Measurements from ENCODE around the gene CCDC110.

The CCDC110 gene

GRCh38 chr4:185412412-185412811 lies 59.1 kb downstream of the CCDC110 start:
- no peak for DNase-seq

GRCh38 chr4:185411849-185412248 lies 59.7 kb downstream of the CCDC110 start:
- no peak for DNase-seq

- no peak for DNase-seq
Measured at GRCh38 chr4:185408432-185408831, 63.1 kb downstream of the CCDC110 start.

- DNase-seq: no peak
Measured at GRCh38 chr4:185405296-185405999, 66.1 kb downstream of the CCDC110 start.

- DNase-seq: peak; percentile 68
Measured at GRCh38 chr4:185404031-185404430, 67.5 kb downstream of the CCDC110 start.

- no peak for DNase-seq
Measured at GRCh38 chr4:185399466-185399865, 72.1 kb downstream of the CCDC110 start.

- no peak for DNase-seq
Measured at GRCh38 chr4:185398618-185399017, 72.9 kb downstream of the CCDC110 start.

DNA sequence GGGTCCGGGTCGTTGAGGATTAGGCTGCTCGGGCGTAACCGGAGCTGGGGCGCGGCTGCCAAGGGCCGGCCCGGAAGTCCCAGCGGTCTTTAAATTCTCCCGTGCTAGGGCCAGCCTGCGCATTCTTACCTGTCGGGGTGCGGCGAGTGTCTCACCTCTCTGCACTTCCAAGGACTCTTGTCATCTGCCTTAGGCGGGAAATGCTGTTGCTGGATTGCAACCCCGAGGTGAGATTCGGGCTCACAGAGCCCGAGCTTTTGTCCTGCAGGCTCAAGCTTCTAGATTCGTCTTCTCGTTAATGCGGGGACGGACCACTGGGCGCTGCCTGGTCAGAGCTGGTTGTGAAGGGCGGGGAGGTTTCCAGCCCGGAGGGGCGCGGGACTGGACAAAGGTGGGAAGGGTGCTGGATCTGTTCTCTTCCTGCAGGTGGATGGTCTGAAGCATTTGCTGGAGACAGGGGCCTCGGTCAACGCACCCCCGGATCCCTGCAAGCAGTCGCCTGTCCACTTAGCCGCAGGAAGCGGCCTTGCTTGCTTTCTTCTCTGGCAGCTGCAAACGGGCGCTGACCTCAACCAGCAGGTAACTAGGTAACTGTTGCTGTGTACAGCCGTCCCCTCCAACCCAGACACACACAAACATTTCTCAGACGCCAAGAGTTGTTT lies 74.7 kb downstream of the CCDC110 start, which contains the start of gene ANKRD37:
Gene ANKRD37, plus strand, starts transcription at position 118 of the 662 bp plus-strand sequence. Its CDS starts 83 bp downstream, at position 201.
- no peak for DNase-seq

DNA sequence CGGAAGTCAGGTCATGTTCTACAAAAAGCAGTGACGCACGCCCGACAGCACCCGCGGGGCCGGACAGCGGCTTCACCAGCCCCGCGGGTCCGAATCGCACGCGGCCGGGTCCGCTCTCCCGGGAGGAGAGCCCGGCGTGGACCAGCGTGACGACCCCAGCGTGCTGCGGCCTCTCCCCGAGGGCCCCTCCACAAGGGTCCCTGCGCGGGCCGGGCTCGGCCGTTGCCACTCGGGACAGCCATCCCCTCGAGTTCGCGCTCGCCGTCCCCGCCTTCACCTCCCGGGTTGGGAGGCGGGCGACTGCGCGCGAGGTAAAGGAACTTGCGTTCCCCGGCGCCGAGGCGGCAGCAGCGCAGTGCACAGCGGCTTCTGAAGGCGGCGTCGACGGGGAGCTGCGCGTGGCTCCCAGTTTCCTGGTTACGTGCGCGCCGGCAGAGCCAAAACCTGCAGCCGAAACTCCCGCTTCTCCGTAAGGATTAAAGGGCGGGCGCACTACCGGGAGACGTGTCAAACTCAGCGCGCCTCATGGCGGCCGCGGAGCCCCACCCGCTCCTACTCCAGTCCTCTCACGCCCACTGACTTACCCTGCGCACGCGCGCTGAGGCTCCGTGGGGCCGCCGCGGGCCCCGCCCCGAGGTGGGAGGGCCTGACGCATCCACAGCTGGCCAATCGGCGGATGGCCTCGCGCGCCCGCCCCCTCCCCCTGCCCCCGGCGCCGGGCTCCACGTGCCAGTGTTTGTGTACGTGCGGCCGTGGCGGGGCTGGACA lies 75.4 kb downstream of the CCDC110 start:
- DNase-seq: peak; percentile 61

- DNase-seq: no peak
Measured at GRCh38 chr4:185395238-185395955, 76.1 kb downstream of the CCDC110 start, which contains the start of gene LRP2BP. Gene LRP2BP (minus strand): TSS chr4:185395924. CDS start chr4:185378186, 17,738 bp downstream.

Measured in NCI-H524 treated with DMSO at 0.1 percent for 48 hours (cell line).